ENCODE data around the gene SLC20A1. TPM values are rescaled to one million over a fixed set of nuclear protein-coding genes. Genes with fewer than 3 reads are reported as not detected.

Gene SLC20A1
- total RNA-seq, 1 donor from 2014 or later: 12.9 TPM

DNA sequence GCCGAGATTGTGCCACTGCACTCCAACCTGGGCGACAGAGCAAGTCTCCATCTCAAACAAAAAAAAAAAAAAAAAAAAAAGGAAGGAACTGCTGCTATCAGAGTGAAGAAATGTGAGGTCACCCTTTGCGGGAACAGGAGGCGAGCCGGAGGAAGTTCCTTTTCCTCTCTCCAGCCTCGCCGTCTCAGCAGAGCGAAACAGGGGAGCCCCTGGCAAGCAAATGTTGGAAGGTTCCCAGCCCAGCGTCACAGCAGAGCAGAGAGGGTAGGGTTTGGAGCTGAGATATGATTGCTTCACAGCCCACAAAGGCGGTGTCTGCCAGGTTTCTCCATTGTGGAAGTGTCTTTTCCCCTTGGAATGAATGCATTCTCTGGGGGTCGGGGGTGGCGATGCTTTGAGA is 28.5 kb downstream of the SLC20A1 start:
- DNase-seq (ENCODE audit: low spot score): peak; percentile 67
- ATAC-seq: peak; percentile 77

- ATAC-seq (no peak), DNase-seq (ENCODE audit: low spot score) (no peak)
Measured at GRCh38 chr2:112679484-112679883, 33.7 kb downstream of the SLC20A1 start.

DNA sequence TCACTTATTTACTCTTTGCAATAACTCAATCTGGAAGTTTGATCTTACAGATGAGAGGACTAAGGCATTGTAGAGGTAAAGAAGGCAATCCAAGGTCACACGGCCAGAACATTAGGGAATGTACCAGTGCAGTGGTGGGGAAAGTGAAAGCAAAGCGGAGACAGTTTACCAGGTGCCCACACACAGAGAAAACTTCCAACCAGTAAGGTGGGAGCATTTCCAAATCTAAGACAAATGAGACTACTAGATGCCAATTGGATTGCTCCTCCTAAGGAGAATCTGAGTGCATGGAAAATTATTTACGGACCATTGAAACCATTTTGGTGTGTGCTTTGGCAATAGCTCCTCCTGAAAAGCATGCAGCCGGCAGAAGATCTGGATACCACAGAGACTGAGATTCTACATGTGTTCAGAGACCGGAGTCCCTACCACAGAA is 34.9 kb downstream of the SLC20A1 start:
- ATAC-seq (peak; percentile 96), DNase-seq (ENCODE audit: low spot score) (no peak)

DNA sequence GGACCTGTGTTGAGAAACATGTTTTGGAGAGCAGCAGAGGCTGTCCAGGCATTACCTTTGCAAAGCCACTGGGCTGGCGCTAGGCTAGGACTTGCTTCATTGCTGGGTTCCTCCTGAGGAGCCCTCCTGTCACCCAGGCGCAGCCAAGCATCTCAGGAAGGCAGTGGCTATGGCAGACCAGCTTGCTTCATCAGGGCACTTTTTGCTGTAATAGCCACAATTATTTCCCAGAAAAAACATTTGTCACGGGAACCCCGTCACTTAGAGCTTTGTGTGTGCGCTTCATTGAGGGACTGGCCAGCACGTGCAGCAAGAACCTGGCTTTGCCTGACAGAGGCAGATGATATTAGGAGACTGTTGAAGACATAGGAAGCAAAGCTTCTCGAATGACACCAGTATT is 36.4 kb downstream of the SLC20A1 start:
- ATAC-seq (no peak), DNase-seq (ENCODE audit: low spot score) (no peak)

- ATAC-seq (no peak), DNase-seq (ENCODE audit: low spot score) (no peak)
Measured at GRCh38 chr2:112683550-112684414, 38.0 kb downstream of the SLC20A1 start.

DNA sequence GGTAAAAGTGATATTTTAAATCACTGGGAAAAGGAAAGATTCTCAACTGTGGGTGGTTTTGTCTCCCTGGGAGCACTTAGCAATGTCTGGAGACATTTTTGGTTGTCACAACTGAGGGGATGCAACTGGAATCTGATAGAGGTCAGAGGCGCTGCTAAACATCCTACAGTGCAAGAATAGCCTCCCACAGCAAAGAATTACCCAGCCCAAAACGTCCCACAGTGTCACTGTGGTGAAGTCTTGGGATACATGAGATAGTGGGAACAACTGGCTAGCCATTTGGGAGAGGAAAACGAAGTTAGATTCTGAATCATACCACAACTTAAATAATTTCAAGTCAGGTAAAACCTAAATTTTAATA is 38.7 kb downstream of the SLC20A1 start:
- ATAC-seq: no peak
- no peak for DNase-seq (ENCODE audit: low spot score)

DNA sequence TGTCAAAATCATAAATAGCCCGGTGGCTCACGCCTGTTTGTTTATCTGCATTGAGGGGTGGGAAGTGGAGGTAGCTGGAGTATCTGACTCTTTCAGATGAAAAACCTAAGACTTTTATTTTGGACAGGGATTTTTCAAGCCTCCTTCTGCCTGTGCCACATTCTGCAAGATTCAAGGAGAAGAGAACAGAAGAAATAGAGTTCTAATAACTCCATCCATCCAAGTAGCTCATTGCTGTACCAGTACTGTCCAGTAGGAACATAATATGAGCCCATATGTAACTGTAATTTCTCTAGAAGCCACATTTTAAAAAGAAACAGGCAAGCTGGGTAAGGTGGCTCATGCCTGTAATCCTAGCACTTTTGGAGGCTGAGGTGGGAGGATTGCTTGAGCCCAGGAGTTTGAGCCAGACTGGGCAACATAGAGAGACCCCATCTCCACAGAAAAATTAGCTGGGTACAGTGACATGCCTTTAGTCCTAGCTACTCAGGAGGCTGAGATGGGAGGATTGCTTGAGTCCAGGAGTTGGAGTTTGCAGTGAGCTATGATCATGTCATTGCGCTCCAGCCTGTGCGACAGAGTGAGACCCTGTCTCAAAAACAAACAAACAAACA is 39.6 kb downstream of the SLC20A1 start:
- ATAC-seq: no peak
- no peak for DNase-seq (ENCODE audit: low spot score)

DNA sequence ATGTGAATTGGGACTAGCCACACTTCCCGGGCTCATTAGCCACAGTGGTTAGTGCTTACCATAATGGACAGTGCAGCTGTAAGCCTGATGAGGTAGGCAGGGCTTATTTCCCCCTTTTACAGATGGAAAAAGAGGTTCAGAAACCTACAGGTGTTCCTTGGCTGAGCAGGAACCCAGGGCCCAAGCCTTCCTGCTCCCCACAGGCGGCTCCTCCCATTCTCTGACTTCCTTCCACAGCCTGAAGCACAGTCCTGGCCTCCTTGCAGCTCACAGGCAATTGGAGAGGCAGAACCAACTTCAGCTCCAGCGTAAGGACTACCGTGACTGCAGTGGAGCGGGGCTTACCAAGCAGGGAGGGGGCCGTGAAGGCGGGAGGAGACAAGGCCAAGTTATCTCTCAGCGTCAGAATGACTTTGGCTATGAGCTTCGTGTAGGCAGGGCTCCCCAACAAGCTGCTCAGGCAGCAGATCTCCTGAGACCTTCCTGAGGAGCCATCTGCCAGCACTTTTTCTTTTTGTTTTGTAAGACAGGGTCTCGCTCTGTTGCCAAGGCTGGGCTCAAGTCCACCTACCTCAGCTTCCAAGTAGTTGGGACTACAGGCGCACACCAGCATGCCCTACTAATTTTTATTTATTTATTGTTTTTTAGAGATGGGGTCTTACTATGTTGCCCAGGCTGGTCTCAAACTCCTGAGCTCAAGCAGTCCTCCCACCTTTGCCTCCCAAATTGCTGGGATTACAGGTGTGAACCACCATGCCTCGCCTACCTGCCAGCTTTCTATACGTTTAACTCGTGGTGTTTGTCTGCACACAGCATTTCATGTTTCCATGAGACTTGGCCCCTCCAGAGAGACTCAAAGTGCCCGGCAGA is 40.8 kb downstream of the SLC20A1 start:
- no peak for ATAC-seq

DNA sequence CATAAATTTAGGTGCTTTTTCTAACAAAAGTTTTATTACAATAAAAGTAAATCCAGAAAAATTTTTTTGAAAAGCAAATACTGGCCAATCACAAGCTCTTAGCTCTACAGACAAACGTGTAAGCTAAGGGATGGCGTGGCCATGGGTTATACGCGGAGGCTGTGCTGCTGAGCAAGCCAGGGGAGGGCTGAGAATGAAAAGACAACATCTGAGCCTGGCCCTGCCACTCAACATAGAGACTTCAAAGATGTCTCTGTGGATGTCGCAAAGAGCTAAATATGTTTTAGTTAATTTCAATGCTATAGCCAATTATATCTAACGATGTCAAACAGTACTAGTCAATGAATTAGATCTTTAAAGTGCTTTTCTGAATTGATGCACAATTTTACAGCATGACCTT is 41.8 kb downstream of the SLC20A1 start:
- DNase-seq (ENCODE audit: low spot score) (no peak), ATAC-seq (no peak)

More for the DNA sequence above, 40.8 kb downstream of the SLC20A1 start:
- no peak for DNase-seq (ENCODE audit: low spot score)

- DNase-seq (ENCODE audit: low spot score) (no peak), ATAC-seq (no peak)
Measured at GRCh38 chr2:112688086-112688880, 42.5 kb downstream of the SLC20A1 start.

GRCh38 chr2:112690853-112691401 is 45.2 kb downstream of the SLC20A1 start:
- peak; percentile 98 for ATAC-seq
- DNase-seq (ENCODE audit: low spot score): peak; percentile 76

DNA sequence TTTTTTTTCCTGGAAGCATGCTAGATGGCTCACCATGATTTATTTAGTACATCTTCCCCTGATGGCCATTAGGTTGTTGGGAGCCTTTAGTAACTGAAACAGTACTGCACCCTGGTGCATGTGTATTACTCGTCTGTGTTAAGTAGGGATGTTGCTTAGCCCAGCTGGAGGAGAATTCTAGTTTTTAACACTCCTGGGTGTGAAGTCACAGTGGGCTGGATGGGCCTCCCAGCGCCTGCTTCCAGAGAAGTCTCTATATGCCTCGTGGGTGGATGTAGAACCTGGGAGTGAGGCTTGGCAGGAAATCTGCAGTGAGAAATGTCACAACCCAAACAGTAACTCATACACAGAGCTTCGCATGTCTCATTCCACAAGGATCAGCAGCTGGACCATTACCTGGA is 46.1 kb downstream of the SLC20A1 start:
- DNase-seq (ENCODE audit: low spot score): no peak
- ATAC-seq: no peak

GRCh38 chr2:112692495-112692911 is 46.8 kb downstream of the SLC20A1 start:
- no peak for DNase-seq (ENCODE audit: low spot score)
- peak; percentile 49 for ATAC-seq

DNA sequence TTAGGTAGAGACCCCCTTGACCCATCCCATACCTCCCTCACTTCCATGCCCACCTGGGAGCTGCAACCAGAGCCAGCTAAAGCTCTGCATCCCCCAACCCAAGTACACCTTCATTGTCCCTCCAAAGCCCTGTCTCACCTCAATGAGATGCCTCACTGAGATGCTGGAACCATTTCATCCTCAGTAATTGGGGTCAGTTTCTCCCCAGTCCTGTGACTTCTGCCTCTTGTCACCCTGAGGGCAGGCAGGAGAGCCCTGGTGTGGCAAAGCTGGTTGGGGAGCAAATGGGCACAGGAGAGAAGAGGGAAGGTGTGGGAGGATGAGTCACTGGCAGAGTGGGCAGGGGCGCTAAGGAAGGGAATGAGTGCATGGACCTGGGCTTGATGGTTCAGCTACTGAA is 47.2 kb downstream of the SLC20A1 start:
- DNase-seq (ENCODE audit: low spot score) (no peak), ATAC-seq (no peak)

DNA sequence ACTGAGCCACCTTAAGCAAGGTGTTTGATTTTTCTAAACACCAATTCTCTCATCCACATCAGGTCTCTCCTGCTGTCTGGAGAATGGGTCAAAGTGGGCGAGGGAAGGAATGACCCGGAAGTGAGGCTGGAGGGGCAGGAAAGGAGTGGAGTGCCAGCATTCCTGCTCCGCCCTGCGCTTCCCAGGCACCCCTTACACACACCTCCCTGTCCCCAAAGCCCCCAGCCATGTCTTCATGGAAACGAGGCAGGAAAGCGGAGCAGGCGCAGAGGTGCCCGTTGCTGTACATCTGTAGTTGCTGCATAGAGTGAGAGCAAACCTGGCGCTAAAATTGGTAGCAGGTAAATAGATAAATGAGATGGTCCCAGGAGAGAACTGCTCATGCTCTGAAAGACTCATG is 47.9 kb downstream of the SLC20A1 start:
- no peak for DNase-seq (ENCODE audit: low spot score)
- no peak for ATAC-seq

DNA sequence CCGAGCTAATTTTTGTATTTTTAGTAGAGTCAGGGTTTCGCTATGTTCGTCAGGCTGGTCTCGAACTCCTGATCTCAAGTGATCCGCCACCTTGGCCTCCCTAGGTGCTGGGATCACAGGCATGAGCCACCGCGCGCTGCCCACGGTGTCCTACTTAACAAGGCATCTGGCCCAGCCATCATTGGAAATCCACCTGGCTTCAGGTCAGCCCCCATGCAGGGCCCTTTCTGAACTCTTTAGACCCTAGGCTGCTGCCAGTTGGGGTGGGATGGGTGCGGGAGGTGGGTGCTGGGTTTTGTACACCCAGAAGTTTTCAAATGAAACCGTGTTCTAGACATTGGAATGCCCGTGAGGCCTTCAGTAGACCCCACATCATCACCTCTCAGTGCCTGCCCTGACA is 48.4 kb downstream of the SLC20A1 start:
- DNase-seq (ENCODE audit: low spot score) (no peak), ATAC-seq (no peak)

DNA sequence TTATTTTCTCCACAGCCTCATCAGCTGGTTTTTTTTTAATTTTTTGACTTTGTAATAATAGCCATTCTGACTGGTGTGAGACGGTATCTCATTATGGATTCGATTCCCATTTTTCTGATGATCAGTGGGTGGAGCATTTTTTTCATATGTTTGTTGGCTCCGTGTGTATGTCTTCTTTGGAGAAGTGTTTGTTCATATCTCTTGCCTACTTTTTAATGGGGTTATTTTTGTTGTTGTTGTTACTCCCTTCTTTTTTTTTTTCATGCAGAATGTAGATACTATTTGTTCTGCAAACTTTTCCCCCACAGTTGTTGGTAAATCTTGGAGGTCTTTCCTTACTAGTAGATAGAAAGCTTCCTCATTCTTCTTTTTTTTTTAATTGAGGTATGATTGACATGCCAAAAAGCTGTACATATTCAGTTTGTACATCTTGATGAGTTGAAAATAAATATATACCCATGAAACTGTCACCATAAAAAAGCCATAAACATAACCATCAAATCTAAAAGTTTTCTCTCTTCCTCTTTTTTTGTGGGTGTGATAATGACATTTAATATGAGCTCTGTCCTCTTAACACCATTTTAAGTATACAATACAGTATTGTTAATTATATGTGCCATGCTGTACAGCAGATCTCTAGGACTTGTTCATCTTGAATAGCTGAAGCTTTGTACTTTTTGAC is 53.2 kb downstream of the SLC20A1 start:
- ATAC-seq: no peak
- DNase-seq (ENCODE audit: low spot score): no peak

DNA sequence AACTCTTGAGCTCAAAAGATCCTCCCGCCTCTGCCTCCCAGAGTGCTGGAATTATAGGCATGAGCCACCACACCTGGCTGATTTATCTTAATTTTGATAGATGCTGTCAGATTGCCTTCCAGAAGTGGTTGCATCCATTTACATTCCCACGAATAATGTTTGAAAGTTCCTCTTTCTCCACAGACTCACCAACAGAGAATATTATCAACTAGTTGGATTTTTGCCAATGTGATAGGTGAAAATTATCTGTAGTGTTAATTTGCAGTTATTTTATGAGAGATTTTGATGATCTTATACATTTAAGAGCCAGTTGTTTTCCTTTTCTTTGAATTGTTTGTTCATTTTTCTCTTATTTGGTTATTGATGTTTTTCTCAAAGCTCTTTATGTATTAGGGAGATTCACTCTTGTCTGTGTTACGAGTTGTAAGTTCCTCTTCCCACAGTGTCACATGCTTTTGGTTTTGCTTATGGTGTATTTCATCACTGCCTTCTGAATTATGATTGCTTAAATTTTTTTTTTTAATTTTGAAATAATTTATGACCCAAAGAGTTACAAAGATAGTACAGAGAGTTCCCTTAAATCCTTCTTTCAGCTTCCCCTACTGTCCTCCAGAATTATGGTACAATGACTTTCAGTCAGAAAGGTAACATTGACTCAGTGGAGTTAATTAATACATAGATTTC is 54.4 kb downstream of the SLC20A1 start:
- DNase-seq (ENCODE audit: low spot score) (no peak), ATAC-seq (no peak)

- no peak for DNase-seq (ENCODE audit: low spot score)
- ATAC-seq: peak; percentile 26
Measured at GRCh38 chr2:112701052-112701451, 55.3 kb downstream of the SLC20A1 start.

Measured in left lobe of liver (tissue), 2 donors.